GM19099 (cell line): ENCODE results near the gene ALOX5AP.

ENCODE experiments used
- POLR2A ChIP-seq: IDR thresholded peaks from 3 replicates; pipeline ENCODE4 v1.6.1; 2011; ENCODE audit warnings: low read depth; ENCODE audit not compliant: insufficient read length; ENCODE audit errors: extremely low read depth

The ALOX5AP gene

DNA sequence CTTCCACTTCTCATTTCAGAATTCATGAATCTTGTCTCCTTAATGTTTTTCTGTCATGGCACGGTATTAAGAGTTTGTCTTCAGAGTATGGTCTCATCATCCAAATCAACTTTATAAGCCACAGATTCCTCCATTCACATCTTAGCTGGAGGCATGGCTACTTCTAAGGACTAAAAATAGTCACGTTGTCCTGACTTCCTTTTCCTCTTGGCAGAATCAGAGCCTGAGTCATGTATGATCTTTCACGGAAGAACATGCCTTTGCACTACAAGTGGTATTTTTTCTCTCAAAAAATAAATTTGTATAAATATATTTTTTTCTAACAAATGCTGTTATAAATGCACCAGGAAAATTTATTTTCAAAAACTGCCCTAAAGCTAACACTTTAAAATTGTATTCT lies 71.4 kb downstream of the ALOX5AP start:
- no peak for TF ChIP-seq POLR2A

DNA sequence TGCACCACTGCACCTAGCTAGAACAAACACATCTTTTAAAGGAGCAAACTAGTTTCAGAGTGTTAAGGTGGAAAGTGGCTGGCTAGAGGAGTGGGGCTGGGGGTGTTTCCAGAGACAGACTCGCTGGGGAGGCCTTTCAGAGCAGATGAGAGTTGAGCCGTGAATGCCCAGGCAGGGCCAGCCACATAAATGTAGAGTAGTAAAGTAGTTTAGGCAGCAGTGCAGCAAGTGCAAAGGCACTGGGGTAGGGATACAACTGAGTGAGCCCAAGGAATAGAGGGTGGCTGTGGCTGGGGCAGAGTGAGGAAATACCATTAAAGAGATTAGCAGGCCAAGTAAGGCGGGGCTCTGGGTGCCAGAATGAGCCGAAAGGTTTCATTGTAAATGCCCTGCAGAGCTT lies 72.0 kb downstream of the ALOX5AP start:
- no peak for TF ChIP-seq POLR2A

- no peak for TF ChIP-seq POLR2A
These were observed 73.3 kb downstream of the ALOX5AP start for GRCh38 chr13:30808600-30808999.

DNA sequence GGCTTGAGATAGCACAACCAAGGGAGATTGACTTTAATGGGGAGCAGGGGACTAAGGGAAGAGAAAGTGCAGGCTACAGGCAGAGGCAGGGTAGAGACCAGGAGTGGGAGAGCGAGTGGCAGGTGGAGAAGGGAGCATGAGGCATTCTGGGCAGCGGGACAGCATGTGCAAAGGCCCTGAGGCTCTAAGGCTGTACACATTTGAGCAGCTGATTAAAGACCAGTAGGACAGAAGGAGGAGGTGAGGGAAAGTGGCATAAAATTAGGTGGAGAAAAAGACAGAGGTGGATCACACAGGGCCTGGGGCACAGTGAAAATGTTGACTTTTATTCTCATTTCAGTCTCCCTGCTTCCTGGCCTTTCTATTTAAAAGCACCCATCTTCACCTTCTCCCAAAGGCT lies 74.4 kb downstream of the ALOX5AP start:
- TF ChIP-seq POLR2A: no peak

DNA sequence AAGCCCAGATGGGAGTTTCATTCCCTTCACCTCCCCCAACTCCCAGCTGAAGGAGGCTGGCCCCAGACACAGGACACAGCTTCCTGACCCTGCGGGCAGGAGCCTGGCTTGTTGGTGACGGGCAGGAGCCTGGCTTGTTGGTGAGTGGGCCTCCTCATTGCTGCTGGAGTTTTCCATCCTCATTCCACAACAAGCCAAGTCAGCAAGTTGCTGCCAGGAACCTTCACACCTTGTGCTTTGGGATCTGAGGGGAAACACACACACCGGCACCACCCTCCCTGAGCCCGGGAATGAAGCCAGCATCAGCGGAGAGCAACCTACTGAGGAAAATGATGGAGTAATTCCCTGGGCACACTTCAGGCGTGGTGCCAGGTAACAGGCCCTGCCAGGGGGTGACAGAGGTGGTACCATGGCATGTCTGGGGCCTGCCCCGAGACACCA lies 74.9 kb downstream of the ALOX5AP start:
- TF ChIP-seq POLR2A: no peak

DNA sequence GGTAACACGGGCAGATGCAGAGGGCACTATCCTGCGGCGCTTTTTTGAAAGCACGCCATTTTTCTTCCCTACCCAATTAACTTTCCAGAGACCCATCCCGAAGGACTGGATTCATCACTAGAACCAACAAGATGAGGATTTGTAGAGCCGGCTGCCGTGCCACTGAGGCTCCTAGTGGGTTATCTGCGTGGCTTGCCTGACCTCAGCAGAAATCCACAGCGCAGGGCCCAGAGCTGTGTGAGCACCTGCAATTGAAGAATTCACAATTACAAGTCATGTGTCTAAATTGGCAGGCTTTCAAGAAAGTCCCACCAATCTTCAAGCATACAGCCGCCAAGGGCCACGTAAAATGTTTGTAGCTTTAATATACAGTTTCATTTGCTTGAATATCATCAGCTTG lies 75.5 kb downstream of the ALOX5AP start:
- no peak for TF ChIP-seq POLR2A
